ENCODE data around the gene GRIA4. TPM values are rescaled to one million over a fixed set of nuclear protein-coding genes. Genes with fewer than 3 reads are reported as not detected.

GRIA4 gene
- total and polyA plus RNA-seq, 2 experiments from 2014 or later = 1.3 to 3.7 TPM

- H3K4me2 ChIP-seq = no peak overlapping the region
Measured at GRCh38 chr11:105696000-105696399, 86.1 kb downstream of the GRIA4 start.

DNA sequence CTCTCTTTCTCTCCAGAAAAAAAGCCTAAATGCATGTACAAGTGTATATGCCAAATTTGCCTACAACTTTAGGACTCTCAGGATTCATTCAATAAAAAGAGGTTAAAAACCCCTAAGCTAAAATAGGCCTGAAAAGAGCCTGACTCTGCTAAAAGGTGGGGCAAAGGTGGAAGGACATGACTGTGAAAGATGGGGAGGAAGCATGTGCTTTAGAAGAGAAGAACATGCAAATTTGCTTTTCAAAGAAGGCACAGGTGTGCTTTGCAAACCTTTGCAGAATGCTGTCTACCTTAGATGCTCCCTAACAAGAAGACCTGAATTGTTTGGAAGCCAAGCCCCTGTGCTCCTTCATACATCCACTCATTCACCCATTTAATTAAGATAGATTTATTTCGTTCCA lies 87.4 kb downstream of the GRIA4 start:
- WGBS (ENCODE audit: low lambda C conversion rate, missing lambda C conversion rate) = 25% methylated on average over 1 of the region's 1 CpG
- Histone ChIP-seq H3K79me2 (no peaks in the 10 kb centered on the region), H3K27me3 (no peaks in the 10 kb centered on the region)

More at GRCh38 chr11:105696000-105696399, 86.1 kb downstream of the GRIA4 start:
- no peak overlapping the region for H3K27ac ChIP-seq
- no peaks in the 10 kb centered on the region for H3K4me1 ChIP-seq (ENCODE audit: insufficient read depth)
- H3K9me2 ChIP-seq (replicated peaks; ENCODE audit: insufficient read depth) = no peaks in the 10 kb centered on the region
- no peak for TF ChIP-seq CTCF (IDR thresholded peaks at IDR 0.05; ENCODE audit: poor library complexity)
- no peak for TF ChIP-seq EZH2 (IDR thresholded peaks at IDR 0.05; ENCODE audit: borderline replicate concordance)
- TF ChIP-seq EZH2phosphoT487 (IDR thresholded peaks at IDR 0.05; ENCODE audit: low read depth, severe bottlenecking, unreplicated experiment) = no peak
- no peaks in the 10 kb centered on the region for H3K79me2 ChIP-seq
- no peaks in the 10 kb centered on the region for H3K9me3 ChIP-seq (ENCODE audit: low read depth)
- WGBS (ENCODE audit: low lambda C conversion rate, missing lambda C conversion rate) = 87% methylated on average over 2 of the region's 2 CpGs
- no peaks in the 10 kb centered on the region for H4K20me1 ChIP-seq (ENCODE audit: insufficient read depth, poor library complexity, severe bottlenecking)
- DNase-seq (ENCODE audit: low spot score) = no peak
- no peaks in the 10 kb centered on the region for H3K27me3 ChIP-seq
- H3K36me3 ChIP-seq (replicated peaks; ENCODE audit: insufficient read depth, low read depth) = no peaks in the 10 kb centered on the region
- H2AFZ ChIP-seq = no peak overlapping the region
- no peak overlapping the region for H3K4me3 ChIP-seq

DNA sequence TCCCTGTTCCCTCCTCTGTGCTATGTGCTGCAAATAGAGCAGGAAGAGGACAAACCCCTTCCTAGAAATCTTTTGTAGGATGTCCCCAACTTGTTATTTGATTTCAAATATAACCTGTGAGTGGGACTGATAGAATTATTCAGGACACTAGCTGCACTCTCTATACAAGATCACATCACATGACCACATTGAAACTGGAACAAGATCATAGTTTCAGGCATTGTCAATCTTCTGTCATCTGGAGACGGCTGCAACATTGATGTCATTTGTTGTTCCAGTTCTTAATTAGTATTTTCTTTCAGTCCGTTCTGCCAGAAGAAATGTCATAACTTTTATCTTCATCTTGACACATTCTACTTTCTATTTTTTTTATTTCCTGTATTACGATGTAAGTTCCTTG lies 89.3 kb downstream of the GRIA4 start:
- Histone ChIP-seq H3K9me3 (ENCODE audit: low read depth) (no peaks in the 10 kb centered on the region), H4K20me1 (ENCODE audit: insufficient read depth, poor library complexity, severe bottlenecking) (no peaks in the 10 kb centered on the region), H2AFZ (no peak overlapping the region), H3K4me1 (ENCODE audit: insufficient read depth) (no peaks in the 10 kb centered on the region), H3K9me2 (replicated peaks; ENCODE audit: insufficient read depth) (no peaks in the 10 kb centered on the region), H3K4me2 (no peak overlapping the region), H3K79me2 (no peaks in the 10 kb centered on the region), H3K36me3 (replicated peaks; ENCODE audit: insufficient read depth, low read depth) (no peaks in the 10 kb centered on the region), H3K4me3 (no peak overlapping the region), H3K27me3 (no peaks in the 10 kb centered on the region), H3K27ac (no peak overlapping the region)
- TF ChIP-seq CTCF (IDR thresholded peaks at IDR 0.05; ENCODE audit: poor library complexity) = no peak
- 77% methylated on average over 3 of the region's 3 CpGs for whole genome bisulfite sequencing (ENCODE audit: low lambda C conversion rate, missing lambda C conversion rate)
- DNase-seq (ENCODE audit: low spot score) = no peak

More for the DNA sequence above, 87.4 kb downstream of the GRIA4 start:
- no peaks in the 10 kb centered on the region for H4K20me1 ChIP-seq (ENCODE audit: insufficient read depth, poor library complexity, severe bottlenecking)
- no peak for DNase-seq (ENCODE audit: low spot score)
- H3K9me3 ChIP-seq (ENCODE audit: low read depth) = no peaks in the 10 kb centered on the region
- no peak overlapping the region for H3K4me3 ChIP-seq
- no peak for TF ChIP-seq EZH2phosphoT487 (IDR thresholded peaks at IDR 0.05; ENCODE audit: low read depth, severe bottlenecking, unreplicated experiment)
- H3K4me2 ChIP-seq = no peak overlapping the region
- no peak overlapping the region for H3K27ac ChIP-seq
- no peaks in the 10 kb centered on the region for H3K4me1 ChIP-seq (ENCODE audit: insufficient read depth)
- H3K36me3 ChIP-seq (replicated peaks; ENCODE audit: insufficient read depth, low read depth) = no peaks in the 10 kb centered on the region
- H3K9me2 ChIP-seq (replicated peaks; ENCODE audit: insufficient read depth) = no peaks in the 10 kb centered on the region
- no peak overlapping the region for H2AFZ ChIP-seq

DNA sequence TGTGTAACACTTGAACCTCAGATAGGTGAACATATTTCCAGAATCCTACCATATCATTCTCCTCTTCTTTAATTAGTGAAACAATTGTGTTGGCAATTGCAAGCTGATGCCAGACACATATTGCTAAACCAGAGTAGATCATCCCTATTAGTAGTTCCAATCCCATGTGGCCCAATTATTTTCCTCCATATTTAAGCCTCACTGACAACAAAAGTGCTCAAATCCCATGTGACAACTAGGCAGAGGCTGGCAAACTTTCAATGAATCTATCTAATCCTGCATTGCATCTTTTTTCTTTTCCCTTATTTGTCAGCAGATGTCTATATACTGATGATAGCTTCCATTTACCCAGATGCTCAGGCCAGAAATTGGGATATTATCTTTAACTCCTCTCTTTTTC lies 90.4 kb downstream of the GRIA4 start:
- no peak overlapping the region for H3K4me3 ChIP-seq

More for the DNA sequence above, 90.4 kb downstream of the GRIA4 start:
- Histone ChIP-seq H3K27ac (no peak overlapping the region), H3K9me2 (replicated peaks; ENCODE audit: insufficient read depth) (no peaks in the 10 kb centered on the region), H3K4me1 (ENCODE audit: insufficient read depth) (no peaks in the 10 kb centered on the region), H3K36me3 (replicated peaks; ENCODE audit: insufficient read depth, low read depth) (no peaks in the 10 kb centered on the region), H4K20me1 (ENCODE audit: insufficient read depth, poor library complexity, severe bottlenecking) (no peaks in the 10 kb centered on the region), H3K9me3 (ENCODE audit: low read depth) (no peaks in the 10 kb centered on the region), H3K79me2 (no peaks in the 10 kb centered on the region), H3K27me3 (no peaks in the 10 kb centered on the region), H3K4me2 (no peak overlapping the region), H2AFZ (no peak overlapping the region)
- no peak for TF ChIP-seq CTCF (IDR thresholded peaks at IDR 0.05; ENCODE audit: poor library complexity)
- no peak for TF ChIP-seq EZH2 (IDR thresholded peaks at IDR 0.05; ENCODE audit: borderline replicate concordance)
- TF ChIP-seq EZH2phosphoT487 (IDR thresholded peaks at IDR 0.05; ENCODE audit: low read depth, severe bottlenecking, unreplicated experiment) = no peak
- DNase-seq (ENCODE audit: low spot score) = no peak
